Astrocyte (in vitro differentiated cells and primary cell): Measurements from ENCODE around the gene IGF1. TPM values are rescaled to one million over a fixed set of nuclear protein-coding genes. Genes with fewer than 3 reads are reported as not detected.

Experiments used
- DNase-seq: peaks from one replicate; pipeline ENCODE4 v3.0.0-alpha.2; 2010; ENCODE audit warnings: low read depth
- FAIRE-seq: peaks from 2 replicates; lab custom pipeline; 2011; peaks lifted over from hg19 to GRCh38; lab: Jason Lieb, UNC
- H2AFZ ChIP-seq: 2 replicates; pipeline ENCODE4 v1.6.0; 2012; ENCODE audit warnings: low read depth, low read length, inconsistent platforms
- H3K27ac ChIP-seq: 2 replicates; pipeline ENCODE4 v1.5.1; 2011; ENCODE audit warnings: low read depth, low read length, inconsistent platforms
- H3K27me3 ChIP-seq: 2 replicates; pipeline ENCODE4 v1.6.0; 2011; ENCODE audit warnings: low read length, inconsistent platforms; ENCODE audit not compliant: insufficient read depth
- H3K36me3 ChIP-seq: 2 replicates; pipeline ENCODE4 v1.5.1; 2011; ENCODE audit warnings: low read length, inconsistent platforms; ENCODE audit not compliant: insufficient read depth
- H3K4me1 ChIP-seq: 2 replicates; pipeline ENCODE4 v1.5.1; 2011; ENCODE audit warnings: low read length, inconsistent platforms; ENCODE audit not compliant: insufficient read depth
- H3K4me2 ChIP-seq: 2 replicates; pipeline ENCODE4 v1.6.0; 2012; ENCODE audit warnings: low read length, inconsistent platforms
- H3K4me3 ChIP-seq: 2 replicates; pipeline ENCODE4 v1.5.1; 2011; ENCODE audit warnings: low read depth, mild to moderate bottlenecking, low read length, inconsistent platforms; ENCODE audit not compliant: insufficient read depth
- H3K79me2 ChIP-seq: 2 replicates; pipeline ENCODE4 v1.6.0; 2012; ENCODE audit warnings: mild to moderate bottlenecking, low read length, inconsistent platforms; ENCODE audit not compliant: insufficient read depth
- H3K9ac ChIP-seq: 2 replicates; pipeline ENCODE4 v1.6.0; 2012; ENCODE audit warnings: mild to moderate bottlenecking, low read length, inconsistent platforms
- H3K9me3 ChIP-seq: 2 replicates; pipeline ENCODE4 v1.5.1; 2012; ENCODE audit warnings: low read depth, mild to moderate bottlenecking, low read length, inconsistent platforms; ENCODE audit not compliant: insufficient read depth
- H4K20me1 ChIP-seq: 2 replicates; pipeline ENCODE4 v1.6.0; 2012; ENCODE audit warnings: low read length, inconsistent platforms; ENCODE audit not compliant: insufficient read depth
- H3K27ac Mint-ChIP-seq: one replicate; pipeline ENCODE4 v1.8.0; 2021; ENCODE audit warnings: mild to moderate bottlenecking, mixed read lengths; ENCODE audit not compliant: unreplicated experiment
- H3K27me3 Mint-ChIP-seq: one replicate; pipeline ENCODE4 v1.8.0; 2021; ENCODE audit warnings: low read depth, mixed read lengths; ENCODE audit not compliant: unreplicated experiment
- H3K36me3 Mint-ChIP-seq: one replicate; pipeline ENCODE4 v1.8.0; 2021; ENCODE audit warnings: low read depth, mixed read lengths; ENCODE audit not compliant: unreplicated experiment
- H3K4me1 Mint-ChIP-seq: one replicate; pipeline ENCODE4 v1.8.0; 2021; ENCODE audit warnings: low read depth, mixed read lengths; ENCODE audit not compliant: unreplicated experiment
- H3K4me3 Mint-ChIP-seq: one replicate; pipeline ENCODE4 v1.8.0; 2021; ENCODE audit warnings: mild to moderate bottlenecking, moderate library complexity, mixed read lengths; ENCODE audit not compliant: unreplicated experiment
- H3K9me3 Mint-ChIP-seq: one replicate; pipeline ENCODE4 v1.8.0; 2021; ENCODE audit warnings: mild to moderate bottlenecking, mixed read lengths; ENCODE audit not compliant: unreplicated experiment
- EZH2 ChIP-seq: IDR thresholded peaks from 2 replicates; pipeline ENCODE4 v1.6.1; 2012; ENCODE audit warnings: mild to moderate bottlenecking, low read length, inconsistent platforms; ENCODE audit not compliant: insufficient read depth
- total RNA-seq: library from RNA; stranded (reverse); gene quantifications from 2 replicates; pipeline ENCODE4 v1.2.1, GENCODE V29; 2021
- TF ChIP-seq, protein P1 (sequence below): IDR thresholded peaks from 2 replicates; pipeline ENCODE4 v1.5.1; 2011; ENCODE audit warnings: low read depth, mild to moderate bottlenecking, inconsistent platforms, low read length, moderate library complexity; ENCODE audit not compliant: insufficient read depth

Gene IGF1
- total RNA-seq, 1 donor from 2014 or later, result 1.9 TPM

DNA sequence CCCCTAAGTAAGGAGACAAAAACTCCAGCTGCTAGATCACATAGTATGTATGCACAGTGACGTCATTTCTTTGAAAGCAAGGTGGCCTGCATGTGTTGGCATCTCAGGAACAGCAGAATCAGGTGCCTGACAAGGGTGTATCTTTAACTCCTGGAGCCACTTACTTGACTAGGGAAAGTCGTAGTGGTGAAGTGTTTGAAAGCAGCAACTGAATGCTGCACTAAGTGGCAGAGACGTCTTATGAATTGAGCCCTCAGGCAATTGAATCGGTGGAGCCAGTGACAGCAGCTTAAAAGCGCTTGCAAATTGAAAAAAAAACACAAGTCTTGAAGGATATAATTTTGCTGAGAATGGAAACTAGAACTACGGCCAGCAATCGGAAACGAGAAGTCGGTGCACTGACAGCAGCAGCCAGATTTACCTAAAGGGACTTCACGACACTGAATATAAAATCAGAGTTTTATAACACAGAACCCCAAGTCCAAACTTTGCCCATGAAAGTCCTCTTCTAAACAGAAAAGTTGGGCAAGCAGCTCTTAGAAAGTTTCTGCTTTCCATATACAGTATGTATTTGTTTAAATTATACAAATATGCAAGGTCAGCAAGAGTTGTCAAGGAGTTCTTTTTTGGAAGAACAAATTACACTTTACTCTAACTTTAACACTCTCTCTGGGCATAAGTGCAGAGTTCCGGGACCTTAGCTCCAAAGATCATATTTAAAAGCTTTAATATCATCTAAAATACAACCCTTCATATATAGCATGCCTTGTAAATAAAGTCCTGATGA lies 1.1 kb downstream of the IGF1 start:
- H3K9me3 ChIP-seq, result no peaks in the 10 kb centered on the region
- FAIRE-seq (no peak), DNase-seq (peak; percentile 14)
- no peaks in the 10 kb centered on the region for H4K20me1 ChIP-seq
- H3K4me3 ChIP-seq, result no peak overlapping the region
- H3K79me2 ChIP-seq, result no peaks in the 10 kb centered on the region
- no peak overlapping the region for H3K9ac ChIP-seq
- H3K27me3 Mint-ChIP-seq, result no peaks in the 10 kb centered on the region
- H3K4me1 ChIP-seq, result peaks cover 4% of the 10 kb centered on the region
- H3K9me3 Mint-ChIP-seq, result no peaks in the 10 kb centered on the region
- no peaks in the 10 kb centered on the region for H3K36me3 Mint-ChIP-seq
- H2AFZ ChIP-seq, result no peak overlapping the region
- H3K4me1 Mint-ChIP-seq, result peaks cover 20% of the 10 kb centered on the region
- no peaks in the 10 kb centered on the region for H3K27me3 ChIP-seq
- H3K4me3 Mint-ChIP-seq, result no peak overlapping the region
- TF ChIP-seq, protein P1, sequence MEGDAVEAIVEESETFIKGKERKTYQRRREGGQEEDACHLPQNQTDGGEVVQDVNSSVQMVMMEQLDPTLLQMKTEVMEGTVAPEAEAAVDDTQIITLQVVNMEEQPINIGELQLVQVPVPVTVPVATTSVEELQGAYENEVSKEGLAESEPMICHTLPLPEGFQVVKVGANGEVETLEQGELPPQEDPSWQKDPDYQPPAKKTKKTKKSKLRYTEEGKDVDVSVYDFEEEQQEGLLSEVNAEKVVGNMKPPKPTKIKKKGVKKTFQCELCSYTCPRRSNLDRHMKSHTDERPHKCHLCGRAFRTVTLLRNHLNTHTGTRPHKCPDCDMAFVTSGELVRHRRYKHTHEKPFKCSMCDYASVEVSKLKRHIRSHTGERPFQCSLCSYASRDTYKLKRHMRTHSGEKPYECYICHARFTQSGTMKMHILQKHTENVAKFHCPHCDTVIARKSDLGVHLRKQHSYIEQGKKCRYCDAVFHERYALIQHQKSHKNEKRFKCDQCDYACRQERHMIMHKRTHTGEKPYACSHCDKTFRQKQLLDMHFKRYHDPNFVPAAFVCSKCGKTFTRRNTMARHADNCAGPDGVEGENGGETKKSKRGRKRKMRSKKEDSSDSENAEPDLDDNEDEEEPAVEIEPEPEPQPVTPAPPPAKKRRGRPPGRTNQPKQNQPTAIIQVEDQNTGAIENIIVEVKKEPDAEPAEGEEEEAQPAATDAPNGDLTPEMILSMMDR, result no peak
- no peak for TF ChIP-seq EZH2
- no peaks in the 10 kb centered on the region for H3K36me3 ChIP-seq
- no peak overlapping the region for H3K4me2 ChIP-seq
- no peak overlapping the region for H3K27ac ChIP-seq
- no peak overlapping the region for H3K27ac Mint-ChIP-seq

DNA sequence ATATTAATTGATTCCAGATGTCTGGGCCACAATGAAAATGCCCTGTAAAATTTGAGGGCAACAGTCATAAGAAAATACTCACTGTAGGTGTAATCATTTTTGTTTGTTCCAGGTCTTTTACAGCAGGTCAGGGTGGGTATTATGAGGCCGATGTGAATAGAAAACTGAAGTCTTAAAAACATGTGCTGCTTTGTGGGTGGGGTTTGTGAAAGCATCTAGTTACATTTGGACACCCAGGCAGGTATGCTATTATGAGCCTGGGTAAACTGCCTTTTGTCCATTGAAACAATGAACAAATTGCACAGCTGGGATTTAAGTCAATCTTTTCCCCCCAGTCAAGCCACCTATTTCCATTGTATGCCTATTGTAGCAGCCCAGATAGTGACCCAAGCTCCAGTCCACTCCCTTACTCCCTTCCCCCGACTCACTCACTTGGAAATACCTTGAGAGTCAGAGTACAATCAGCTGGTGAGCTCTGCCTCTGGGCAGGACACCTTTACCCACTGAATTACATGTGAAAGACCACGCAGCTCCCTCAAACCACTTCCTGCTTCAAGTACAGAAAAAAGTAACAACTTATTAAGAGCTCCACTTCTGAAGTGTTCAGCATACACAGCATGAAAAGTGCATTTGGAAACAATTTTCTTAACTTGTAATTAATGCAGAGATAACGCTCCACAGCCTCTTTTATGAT lies 1.8 kb downstream of the IGF1 start:
- TF ChIP-seq, protein P1, result no peak
- TF ChIP-seq EZH2, result no peak
- no peaks in the 10 kb centered on the region for H3K36me3 Mint-ChIP-seq
- H3K4me3 ChIP-seq, result no peak overlapping the region
- peak; percentile 32 for DNase-seq
- H3K27me3 Mint-ChIP-seq, result no peaks in the 10 kb centered on the region
- no peaks in the 10 kb centered on the region for H3K79me2 ChIP-seq
- H3K9me3 Mint-ChIP-seq, result no peaks in the 10 kb centered on the region
- no peaks in the 10 kb centered on the region for H3K9me3 ChIP-seq
- H4K20me1 ChIP-seq, result no peaks in the 10 kb centered on the region
- no peaks in the 10 kb centered on the region for H3K36me3 ChIP-seq
- H3K4me2 ChIP-seq, result no peak overlapping the region
- H3K4me3 Mint-ChIP-seq, result no peak overlapping the region
- peak overlapping the region; percentile 24 for H2AFZ ChIP-seq
- FAIRE-seq, result no peak
- no peak overlapping the region for H3K27ac ChIP-seq
- peaks cover 18% of the 10 kb centered on the region for H3K4me1 Mint-ChIP-seq
- no peaks in the 10 kb centered on the region for H3K27me3 ChIP-seq
- peaks cover 4% of the 10 kb centered on the region for H3K4me1 ChIP-seq
- H3K9ac ChIP-seq, result no peak overlapping the region
- no peak overlapping the region for H3K27ac Mint-ChIP-seq

DNA sequence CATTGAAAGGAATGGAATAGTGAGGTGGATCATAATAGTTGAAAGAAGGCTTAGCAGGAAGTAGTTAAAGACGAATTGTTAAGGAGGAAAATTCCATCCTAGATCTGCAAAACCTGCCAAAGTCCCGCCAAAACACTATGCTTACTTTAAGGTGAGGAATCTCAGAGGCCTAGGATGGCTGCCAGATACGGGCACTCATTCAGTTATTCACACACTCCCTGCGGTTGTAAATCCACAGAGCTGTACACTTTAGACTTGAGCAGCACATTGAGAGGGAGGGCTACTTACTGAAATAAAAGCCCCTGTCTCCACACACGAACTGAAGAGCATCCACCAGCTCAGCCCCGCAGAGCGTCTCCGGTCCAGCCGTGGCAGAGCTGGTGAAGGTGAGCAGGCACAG lies 5.0 kb downstream of the IGF1 start:
- Mint-ChIP-seq H3K27ac (no peak overlapping the region), H3K27me3 (no peaks in the 10 kb centered on the region), H3K9me3 (no peaks in the 10 kb centered on the region), H3K36me3 (no peaks in the 10 kb centered on the region), H3K4me1 (peaks cover 18% of the 10 kb centered on the region), H3K4me3 (no peak overlapping the region)
- Histone ChIP-seq H3K27me3 (no peaks in the 10 kb centered on the region), H4K20me1 (no peaks in the 10 kb centered on the region), H2AFZ (no peak overlapping the region), H3K79me2 (no peaks in the 10 kb centered on the region), H3K9ac (no peak overlapping the region), H3K4me3 (no peak overlapping the region), H3K27ac (no peak overlapping the region), H3K4me2 (no peak overlapping the region), H3K9me3 (no peaks in the 10 kb centered on the region), H3K4me1 (peaks cover 4% of the 10 kb centered on the region), H3K36me3 (no peaks in the 10 kb centered on the region)
- no peak for FAIRE-seq
- no peak for TF ChIP-seq EZH2
- TF ChIP-seq, protein P1, result no peak
- peak; percentile 26 for DNase-seq
